ENCODE measurements around the gene APBA2.
A peak's percentile ranks its signal among the peaks of the same experiment; 100 is the strongest.

DNA sequence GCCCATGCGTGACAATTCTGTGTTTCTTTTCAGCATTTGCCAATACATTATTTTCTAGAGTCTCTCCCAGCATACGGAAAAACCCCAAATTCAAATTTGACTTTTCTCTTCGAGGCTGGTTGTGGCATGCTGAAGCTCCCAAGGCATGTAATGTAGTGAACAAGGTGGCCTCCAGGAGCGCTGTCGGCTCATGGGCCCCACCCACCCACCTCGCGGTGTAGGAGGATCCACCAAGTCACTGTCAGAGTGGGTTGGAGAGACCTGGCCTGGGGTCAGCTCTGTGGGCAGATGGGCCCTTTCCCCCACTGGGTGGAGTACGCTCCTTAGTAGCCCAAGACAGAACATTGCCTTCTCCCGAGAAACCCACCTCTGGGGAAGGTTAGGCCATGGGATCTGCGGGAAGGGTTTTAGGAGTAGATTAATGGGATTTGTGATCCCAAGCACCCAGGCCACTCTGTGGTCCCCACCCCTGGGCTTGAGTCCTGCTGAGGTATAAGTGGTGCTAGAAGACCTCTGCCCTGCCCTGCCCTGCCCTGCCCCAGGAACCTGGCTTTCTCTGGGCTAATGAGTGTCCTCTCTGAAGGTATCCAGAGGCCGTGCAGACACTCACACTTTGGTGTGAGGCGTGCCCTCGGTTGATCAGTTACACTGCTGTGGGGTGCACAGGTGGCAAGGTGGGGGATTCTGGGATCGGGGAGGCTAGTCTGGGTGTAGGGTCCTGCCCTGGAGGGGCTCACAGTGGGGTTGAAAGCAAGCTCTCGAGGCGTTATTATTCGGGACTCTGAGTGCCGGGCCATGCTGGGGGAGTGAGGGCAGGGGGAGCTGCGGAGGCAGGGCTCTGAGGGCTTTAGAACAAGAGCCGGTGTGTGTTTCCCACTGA lies 97.9 kb downstream of the APBA2 start:
- TF ChIP-seq, protein P1, sequence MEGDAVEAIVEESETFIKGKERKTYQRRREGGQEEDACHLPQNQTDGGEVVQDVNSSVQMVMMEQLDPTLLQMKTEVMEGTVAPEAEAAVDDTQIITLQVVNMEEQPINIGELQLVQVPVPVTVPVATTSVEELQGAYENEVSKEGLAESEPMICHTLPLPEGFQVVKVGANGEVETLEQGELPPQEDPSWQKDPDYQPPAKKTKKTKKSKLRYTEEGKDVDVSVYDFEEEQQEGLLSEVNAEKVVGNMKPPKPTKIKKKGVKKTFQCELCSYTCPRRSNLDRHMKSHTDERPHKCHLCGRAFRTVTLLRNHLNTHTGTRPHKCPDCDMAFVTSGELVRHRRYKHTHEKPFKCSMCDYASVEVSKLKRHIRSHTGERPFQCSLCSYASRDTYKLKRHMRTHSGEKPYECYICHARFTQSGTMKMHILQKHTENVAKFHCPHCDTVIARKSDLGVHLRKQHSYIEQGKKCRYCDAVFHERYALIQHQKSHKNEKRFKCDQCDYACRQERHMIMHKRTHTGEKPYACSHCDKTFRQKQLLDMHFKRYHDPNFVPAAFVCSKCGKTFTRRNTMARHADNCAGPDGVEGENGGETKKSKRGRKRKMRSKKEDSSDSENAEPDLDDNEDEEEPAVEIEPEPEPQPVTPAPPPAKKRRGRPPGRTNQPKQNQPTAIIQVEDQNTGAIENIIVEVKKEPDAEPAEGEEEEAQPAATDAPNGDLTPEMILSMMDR (conservative IDR thresholded peaks at IDR 0.05; ENCODE audit: low read depth, low read length): 0 out of 2 replicates have a peak, but pooled peaks have one; percentile 10
- TF ChIP-seq EZH2 (IDR thresholded peaks at IDR 0.05; ENCODE audit: borderline replicate concordance, low read depth, low read length, poor library complexity, severe bottlenecking): no peak
